ENCODE data around the gene HACD4. TPM values are rescaled to one million over a fixed set of nuclear protein-coding genes. Genes with fewer than 3 reads are reported as not detected.

Gene HACD4
- total and polyA plus RNA-seq, 2 of the 13 experiments (the other 11 are each of a cell fraction or from before 2014, with no cell fraction given), result not detected

GRCh38 chr9:20988671-20989315, 42.6 kb downstream of the HACD4 start:
- no TSS peak for BruUV-seq (replicated peaks)

More at GRCh38 chr9:20988671-20989315, 42.6 kb downstream of the HACD4 start:
- Histone ChIP-seq H3K4me2 (ENCODE audit: low read depth, low read length) (no peak overlapping the region), H3K27me3 (ENCODE audit: control insufficient read depth in 1 of 2, insufficient read depth in 2 of 2, low read length in 2 of 2) (no peaks in the 10 kb centered on the region), H2AFZ (ENCODE audit: low read length) (no peak overlapping the region), H3K79me2 (ENCODE audit: insufficient read depth, low read length) (no peaks in the 10 kb centered on the region), H3K4me1 (ENCODE audit: insufficient read depth, low read length) (no peaks in the 10 kb centered on the region), H3K9me3 (ENCODE audit: low read length) (no peaks in the 10 kb centered on the region), H3K4me3 (replicated peaks in 1 of 3; ENCODE audit: insufficient read depth in 1 of 3, low read depth in 2 of 3, low read length in 3 of 3) (no peak overlapping the region), H3K27ac (ENCODE audit: extremely low read length, insufficient read depth, low read length) (no peak overlapping the region), H3K9ac (ENCODE audit: insufficient read depth, low read depth, low read length) (no peak overlapping the region), H4K20me1 (ENCODE audit: insufficient read depth, low read length) (no peaks in the 10 kb centered on the region), H3K36me3 (replicated peaks in 1 of 2; ENCODE audit: control insufficient read depth in 1 of 2, insufficient read depth in 2 of 2, low read length in 2 of 2) (peaks cover 4 to 7% of the 10 kb centered on the region in 2 experiments; a peak in 3 of 5 replicates)
- in situ Hi-C loops (cut with HindIII; ENCODE audit: extremely low pct_ligation_motif_present, low pct_unique_long_range_greater_than_20kb), result no loop called here
- FAIRE-seq (no peak), ATAC-seq (no peak), DNase-seq (ENCODE audit: low spot score) (no peak)
- no peak for TF ChIP-seq ZNF782 (CRISPR knock-in tag; IDR thresholded peaks at IDR 0.05; ENCODE audit: borderline replicate concordance)
- no peak for TF ChIP-seq BCL6 (CRISPR knock-in tag; IDR thresholded peaks at IDR 0.05)
- no peak for TF ChIP-seq ZNF20 (CRISPR knock-in tag; IDR thresholded peaks at IDR 0.05)
- no peak for TF ChIP-seq YEATS2 (CRISPR knock-in tag; IDR thresholded peaks at IDR 0.05; ENCODE audit: borderline replicate concordance)
- no peak for TF ChIP-seq MIXL1 (CRISPR knock-in tag; IDR thresholded peaks at IDR 0.05)
- no peak for TF ChIP-seq ZNF724P (CRISPR knock-in tag; IDR thresholded peaks at IDR 0.05; ENCODE audit: borderline replicate concordance)
- no peak for TF ChIP-seq ZNF530 (CRISPR knock-in tag; IDR thresholded peaks at IDR 0.05; ENCODE audit: low read depth)
- no peak for TF ChIP-seq RARG (CRISPR knock-in tag; IDR thresholded peaks at IDR 0.05; ENCODE audit: low read depth)
- TF ChIP-seq ZNF768 (CRISPR knock-in tag; IDR thresholded peaks at IDR 0.05), result no peak
- no peak for TF ChIP-seq PAXIP1 (CRISPR knock-in tag; conservative IDR thresholded peaks at IDR 0.05)
- 63% methylated on average over 3 of the region's 3 CpGs for WGBS (ENCODE audit: low lambda C conversion rate)
- intact Hi-C loops (cut with micrococcal nuclease; ENCODE audit: unreplicated experiment), result no loop called here
- ChIA-PET CTCF (ENCODE audit: low intra/inter-chr PET ratio, low total read pairs) (no interaction called here), POLR2A (no interaction called here)
